ENCODE measurements around the gene OSBP.

- no peak for TF ChIP-seq CTCF (IDR thresholded peaks at IDR 0.05; ENCODE audit: insufficient read depth, low read length)
- no peak for TF ChIP-seq REST (IDR thresholded peaks at IDR 0.05; ENCODE audit: insufficient replicate concordance, low read depth)
- no peak for TF ChIP-seq POLR2AphosphoS5 (IDR thresholded peaks at IDR 0.05; ENCODE audit: low read depth)
- TF ChIP-seq SPI1 (IDR thresholded peaks at IDR 0.05; ENCODE audit: borderline replicate concordance, low read depth): no peak
Measured at GRCh38 chr11:59574932-59575502, 40.6 kb downstream of the OSBP start.
